GM19351 (cell line): ENCODE data around the gene GALNT18.
"Not testable (repeated sequence)": the region's sequence is repeated elsewhere in the genome, so short reads cannot be mapped to it uniquely, and the experiment has no call there.

ENCODE experiments used
- ATAC-seq: cut with Tn5 transposase; IDR thresholded peaks from one replicate; pipeline ENCODE4 v1.9.1; 2021; ENCODE audit warnings: mild to moderate bottlenecking, moderate library complexity; ENCODE audit not compliant: unreplicated experiment

GALNT18 gene

GRCh38 chr11:11366793-11367192 is 255.0 kb downstream of the GALNT18 start:
- no peak for ATAC-seq

DNA sequence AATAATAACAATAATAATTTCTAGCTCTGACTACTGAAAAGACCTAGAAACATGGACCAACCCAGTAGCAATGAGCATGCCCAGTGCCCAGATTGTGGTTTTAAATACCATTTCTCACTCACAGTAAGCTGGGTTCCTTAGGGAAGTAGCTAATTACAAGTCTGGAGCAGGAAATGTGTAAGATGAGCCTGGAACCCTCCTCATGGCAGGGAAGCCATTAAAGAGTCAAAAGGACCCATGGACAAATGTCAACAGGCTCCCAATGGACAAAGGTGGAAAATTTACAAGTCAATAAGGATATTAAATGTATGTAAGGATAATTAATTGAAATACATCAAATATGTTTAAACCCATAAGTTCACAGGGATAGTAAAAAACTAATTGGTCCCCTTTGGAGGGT is 258.1 kb downstream of the GALNT18 start:
- no peak for ATAC-seq

GRCh38 chr11:11359611-11360010 is 262.2 kb downstream of the GALNT18 start:
- ATAC-seq = no peak

DNA sequence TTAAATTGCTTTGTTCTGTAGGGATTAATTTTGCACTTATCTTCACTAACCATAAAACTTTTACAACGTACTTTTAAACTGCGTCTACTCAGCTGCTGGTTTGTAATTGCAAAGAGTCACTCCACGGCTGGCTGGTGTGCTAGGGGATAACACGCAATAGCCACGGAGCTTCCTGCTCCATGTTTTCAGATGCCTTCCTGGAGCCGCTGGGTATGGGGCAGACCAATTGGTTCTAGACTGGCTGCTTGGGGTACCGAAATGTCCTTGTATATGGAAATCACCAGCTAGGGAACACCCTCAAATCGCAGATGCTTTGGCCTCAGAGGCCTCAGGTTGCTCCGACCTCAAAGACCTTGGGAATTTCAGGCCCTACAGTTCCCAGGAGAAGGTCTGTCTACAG is 265.0 kb downstream of the GALNT18 start:
- ATAC-seq = no peak

- not testable (repeated sequence) for ATAC-seq
These were observed 268.9 kb downstream of the GALNT18 start, which contains the start of gene CSNK2A3 for GRCh38 chr11:11352878-11353277. Gene CSNK2A3 (minus strand): TSS chr11:11353250. CDS start chr11:11353119, 131 bp downstream.

DNA sequence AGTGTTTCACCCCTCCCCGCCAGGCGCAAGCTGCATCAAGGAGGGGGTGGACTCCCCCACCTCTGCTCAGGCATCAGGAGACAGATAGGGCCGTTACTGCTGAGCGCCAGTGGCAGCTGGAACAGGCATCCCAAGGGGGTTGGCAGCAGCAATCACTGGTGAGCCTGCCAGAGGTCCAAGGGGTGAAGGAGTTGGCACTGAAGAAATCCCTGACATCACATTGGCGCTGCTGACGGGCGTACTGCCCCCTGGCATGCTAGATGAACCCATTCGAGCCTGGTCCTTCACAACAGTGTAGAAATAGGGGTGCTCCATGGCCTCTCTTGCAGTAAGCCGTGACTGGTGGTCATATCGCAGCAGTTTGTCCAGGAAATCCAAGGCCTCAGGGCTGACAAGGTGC is 270.0 kb downstream of the GALNT18 start:
- not testable (repeated sequence) for ATAC-seq

- ATAC-seq = no peak
These were observed 270.7 kb downstream of the GALNT18 start for GRCh38 chr11:11351042-11351586.

DNA sequence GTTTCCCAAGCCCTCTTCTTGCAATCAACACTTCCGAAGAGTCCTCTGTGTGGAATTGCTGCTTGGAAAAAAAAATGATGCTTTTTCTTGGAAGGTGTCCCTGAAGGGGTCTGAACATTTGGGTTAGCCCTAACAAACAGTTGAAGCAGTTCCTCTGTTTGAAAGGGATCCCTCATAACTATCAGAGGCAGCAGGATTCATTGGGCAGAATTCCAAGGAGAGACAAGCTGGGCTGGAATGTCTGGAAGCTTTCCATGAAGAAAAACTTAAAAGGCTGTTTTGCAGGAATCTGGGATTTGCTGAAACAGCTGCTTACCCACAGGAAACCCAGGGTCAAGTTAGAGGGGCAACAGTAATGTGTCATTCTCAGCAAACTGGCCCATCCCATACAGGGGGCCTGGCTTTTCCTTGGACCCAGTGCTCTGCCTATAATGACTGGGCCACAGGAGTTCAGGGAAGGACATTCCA is 271.9 kb downstream of the GALNT18 start:
- no peak for ATAC-seq

DNA sequence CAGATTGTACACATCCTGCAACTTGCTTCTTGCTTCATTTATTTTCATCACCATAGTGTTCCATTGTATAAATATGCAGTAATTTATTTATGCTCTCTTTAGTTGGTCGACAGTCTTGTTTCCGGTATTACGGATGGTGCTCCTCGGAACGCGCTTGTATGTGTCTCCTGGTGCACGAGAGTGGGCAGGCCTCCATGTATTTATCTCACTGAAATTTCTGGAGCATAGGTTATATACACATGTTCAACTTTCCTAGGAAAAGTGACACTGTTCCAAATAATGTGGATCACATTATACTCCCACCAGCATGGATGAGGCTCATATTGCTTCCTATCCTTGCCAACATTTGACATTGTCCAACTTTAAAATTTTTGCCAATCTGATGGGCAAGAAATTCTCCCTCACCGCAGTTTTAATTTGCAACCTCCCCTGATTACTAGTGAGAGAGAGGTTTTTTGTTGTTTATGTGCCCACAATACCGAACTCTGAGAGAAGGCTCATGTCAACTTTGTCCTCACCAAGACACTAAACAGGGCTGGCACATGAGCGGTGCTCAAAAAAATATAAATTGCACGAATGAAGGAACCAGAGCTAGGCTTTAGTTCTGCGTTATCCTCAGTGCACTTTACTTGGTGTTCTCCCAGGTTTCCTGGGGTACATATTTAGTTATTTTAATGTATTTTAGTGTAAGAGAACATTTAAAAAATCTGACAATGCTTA is 272.5 kb downstream of the GALNT18 start:
- no peak for ATAC-seq

- no peak for ATAC-seq
These were observed 273.5 kb downstream of the GALNT18 start for GRCh38 chr11:11348303-11348702.

GRCh38 chr11:11347592-11347991 is 274.2 kb downstream of the GALNT18 start:
- no peak for ATAC-seq

DNA sequence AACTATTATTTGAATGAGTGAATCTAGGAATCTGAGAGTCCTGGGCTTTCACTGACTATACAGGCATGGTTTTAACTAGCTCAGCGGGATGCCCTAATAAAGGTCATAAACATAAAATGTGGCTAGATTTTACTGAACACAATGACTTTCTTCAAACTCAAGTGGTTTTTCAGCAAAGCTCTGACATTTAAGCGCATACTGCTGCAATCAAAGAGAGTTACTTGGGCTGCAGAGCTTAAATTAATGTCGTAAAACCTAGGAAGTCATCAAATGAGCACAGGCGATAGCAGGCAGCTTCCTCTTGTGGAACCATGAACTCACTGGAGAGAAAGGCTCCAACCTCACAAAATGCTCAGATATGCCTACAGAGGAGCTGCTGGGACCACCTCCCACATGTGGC is 275.5 kb downstream of the GALNT18 start:
- no peak for ATAC-seq

- ATAC-seq = no peak
These were observed 276.7 kb downstream of the GALNT18 start for GRCh38 chr11:11345099-11345498.

DNA sequence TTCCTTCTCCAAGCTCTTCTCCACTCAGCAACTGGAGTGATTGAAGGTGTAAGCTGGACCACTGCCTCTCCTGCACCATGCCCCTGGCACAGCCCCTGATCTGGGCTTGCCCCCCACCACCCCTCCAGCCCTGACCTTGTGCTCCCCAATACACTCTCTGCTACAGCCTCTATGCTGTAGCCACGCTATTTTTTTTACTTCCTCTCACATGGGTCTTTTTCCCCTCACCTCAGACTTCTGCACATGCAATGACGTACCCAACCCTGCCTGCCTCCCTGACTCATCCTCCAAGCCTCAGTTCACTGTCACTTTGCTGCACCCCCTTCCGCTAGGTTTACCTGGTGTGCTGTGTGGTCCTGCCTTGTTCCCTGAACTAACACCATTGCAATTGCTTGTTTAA is 277.8 kb downstream of the GALNT18 start:
- peak; percentile 64 for ATAC-seq

GRCh38 chr11:11338304-11338703 is 283.5 kb downstream of the GALNT18 start:
- ATAC-seq = no peak

DNA sequence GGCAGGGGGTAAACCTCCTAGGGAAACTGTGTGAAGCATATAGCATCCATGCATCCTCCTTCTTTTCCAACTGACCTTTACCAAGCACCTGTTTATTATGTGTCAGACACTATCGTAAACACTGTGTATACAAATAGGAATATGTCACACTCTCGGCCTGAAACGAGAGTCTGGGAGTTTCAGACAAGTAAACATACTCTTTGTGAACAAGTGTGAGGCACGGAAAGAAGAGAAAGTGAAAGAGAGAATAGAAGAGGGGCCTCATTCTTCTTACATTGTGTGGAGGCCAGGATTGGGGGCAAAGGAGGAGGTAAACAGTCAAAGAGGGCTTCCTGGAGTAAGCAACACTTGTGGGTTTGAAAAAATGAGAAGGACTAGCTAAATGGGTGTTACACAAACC is 285.1 kb downstream of the GALNT18 start:
- ATAC-seq = no peak

DNA sequence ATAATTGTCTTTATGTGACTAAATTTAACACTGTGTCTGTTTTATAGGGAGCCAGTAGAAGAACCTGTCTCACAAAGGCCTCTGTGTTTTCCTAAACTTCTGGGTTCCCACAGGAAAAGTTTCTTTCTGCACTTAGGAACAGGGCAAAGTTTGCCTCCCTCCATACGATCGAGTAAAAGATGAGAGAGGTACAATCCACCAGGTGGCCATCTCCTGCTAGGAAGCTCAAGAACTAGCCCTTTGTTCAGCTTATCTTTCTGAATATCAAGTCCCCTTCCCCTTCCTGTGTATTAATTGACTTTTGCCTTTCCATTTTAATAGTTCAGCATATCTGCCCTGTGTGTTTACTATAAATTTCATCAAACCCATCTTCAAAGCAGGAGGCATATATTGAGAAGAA is 286.8 kb downstream of the GALNT18 start:
- no peak for ATAC-seq

GRCh38 chr11:11334607-11335006 is 287.2 kb downstream of the GALNT18 start:
- ATAC-seq = no peak

GRCh38 chr11:11332141-11332710 is 289.6 kb downstream of the GALNT18 start:
- no peak for ATAC-seq

- ATAC-seq = no peak
These were observed 292.6 kb downstream of the GALNT18 start for GRCh38 chr11:11329062-11329806.

- no peak for ATAC-seq
These were observed 297.7 kb downstream of the GALNT18 start for GRCh38 chr11:11324090-11324489.

- no peak for ATAC-seq
These were observed 299.7 kb downstream of the GALNT18 start for GRCh38 chr11:11322101-11322500.
